ENCODE measurements around the gene KCTD13.

KCTD13 gene

GRCh38 chr16:29907973-29908372 lies 18.1 kb downstream of the KCTD13 start:
- Histone ChIP-seq H3K4me1 (ENCODE audit: control insufficient read depth in 1 of 2, insufficient read depth in 2 of 2, low read length in 2 of 2) (no peaks in the 10 kb centered on the region), H3K27me3 (ENCODE audit: control insufficient read depth in 1 of 2, insufficient read depth in 2 of 2, low read length in 2 of 2) (no peaks in the 10 kb centered on the region), H3K27ac (ENCODE audit: low read depth, low read length) (no peak overlapping the region), H3K9ac (ENCODE audit: low read depth in 1 of 2, low read length in 2 of 2) (no peak overlapping the region), H3K9me3 (ENCODE audit: control insufficient read depth in 1 of 2, low read length in 2 of 2) (no peaks in the 10 kb centered on the region), H3K36me3 (ENCODE audit: control insufficient read depth in 1 of 2, insufficient read depth in 2 of 2, low read length in 2 of 2) (peaks cover 0 to 9% of the 10 kb centered on the region in 2 donors), H3K4me3 (ENCODE audit: low read depth in 1 of 2, low read length in 2 of 2) (no peak overlapping the region)

- H3K9ac ChIP-seq (ENCODE audit: low read depth in 1 of 2, low read length in 2 of 2) = no peak overlapping the region
- H3K27ac ChIP-seq (ENCODE audit: low read depth, low read length) = no peak overlapping the region
- H3K27me3 ChIP-seq (ENCODE audit: control insufficient read depth in 1 of 2, insufficient read depth in 2 of 2, low read length in 2 of 2) = no peaks in the 10 kb centered on the region
- no peaks in the 10 kb centered on the region for H3K4me1 ChIP-seq (ENCODE audit: control insufficient read depth in 1 of 2, insufficient read depth in 2 of 2, low read length in 2 of 2)
- peaks cover 0 to 9% of the 10 kb centered on the region in 2 donors for H3K36me3 ChIP-seq (ENCODE audit: control insufficient read depth in 1 of 2, insufficient read depth in 2 of 2, low read length in 2 of 2)
- no peaks in the 10 kb centered on the region for H3K9me3 ChIP-seq (ENCODE audit: control insufficient read depth in 1 of 2, low read length in 2 of 2)
- no peak overlapping the region for H3K4me3 ChIP-seq (ENCODE audit: low read depth in 1 of 2, low read length in 2 of 2)
Measured at GRCh38 chr16:29906520-29907244, 19.3 kb downstream of the KCTD13 start.

DNA sequence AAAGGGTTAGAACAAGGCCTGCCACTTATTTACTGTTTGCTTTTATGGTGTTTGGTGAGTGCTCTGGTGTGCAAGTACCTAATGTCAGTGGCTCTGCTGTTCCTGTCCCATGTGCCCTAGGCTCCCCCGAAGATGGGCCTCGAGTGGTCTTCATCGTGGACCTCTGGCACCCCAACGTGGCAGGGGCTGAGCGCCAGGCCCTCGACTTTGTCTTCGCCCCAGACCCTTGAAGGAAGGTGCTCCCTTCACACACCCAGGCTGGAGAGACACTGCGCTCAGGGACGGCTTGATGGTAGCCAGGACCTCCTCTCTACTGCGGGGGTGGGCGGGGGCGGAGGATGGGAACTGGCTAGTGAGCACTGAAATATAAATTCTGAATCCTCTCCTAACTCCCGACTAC lies 20.4 kb downstream of the KCTD13 start:
- no peak overlapping the region for H3K4me3 ChIP-seq (ENCODE audit: low read depth in 1 of 2, low read length in 2 of 2)
- H3K9me3 ChIP-seq (ENCODE audit: control insufficient read depth in 1 of 2, low read length in 2 of 2) = no peaks in the 10 kb centered on the region
- no peak overlapping the region for H3K9ac ChIP-seq (ENCODE audit: low read depth in 1 of 2, low read length in 2 of 2)
- H3K36me3 ChIP-seq (ENCODE audit: control insufficient read depth in 1 of 2, insufficient read depth in 2 of 2, low read length in 2 of 2) = peaks cover 0 to 9% of the 10 kb centered on the region in 2 donors
- peaks cover 2% of the 10 kb centered on the region in 2 donors for H3K4me1 ChIP-seq (ENCODE audit: control insufficient read depth in 1 of 2, insufficient read depth in 2 of 2, low read length in 2 of 2)
- no peaks in the 10 kb centered on the region for H3K27me3 ChIP-seq (ENCODE audit: control insufficient read depth in 1 of 2, insufficient read depth in 2 of 2, low read length in 2 of 2)
- H3K27ac ChIP-seq (ENCODE audit: low read depth, low read length) = no peak overlapping the region

DNA sequence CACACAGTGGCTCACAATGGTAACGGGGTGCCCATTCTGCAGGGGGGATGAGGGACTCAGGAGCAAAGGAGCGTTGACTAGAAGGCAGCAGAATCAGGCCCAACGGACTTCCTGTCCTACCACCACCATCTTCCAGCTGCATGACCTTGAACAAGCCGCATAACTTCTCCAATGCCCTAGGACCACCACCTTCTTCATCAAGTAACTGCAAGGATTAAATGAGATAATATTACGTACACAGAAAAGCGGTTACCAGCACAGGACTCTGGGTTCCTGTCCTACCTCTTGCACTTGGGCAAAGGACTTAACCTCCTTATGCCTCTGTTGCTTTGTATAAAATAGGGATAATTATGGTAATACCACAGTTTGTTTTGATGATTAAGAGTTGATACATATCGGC lies 21.1 kb downstream of the KCTD13 start:
- Histone ChIP-seq H3K36me3 (ENCODE audit: control insufficient read depth in 1 of 2, insufficient read depth in 2 of 2, low read length in 2 of 2) (peaks cover 0 to 9% of the 10 kb centered on the region in 2 donors), H3K27ac (ENCODE audit: low read depth, low read length) (no peak overlapping the region), H3K9ac (ENCODE audit: low read depth in 1 of 2, low read length in 2 of 2) (no peak overlapping the region), H3K27me3 (ENCODE audit: control insufficient read depth in 1 of 2, insufficient read depth in 2 of 2, low read length in 2 of 2) (no peaks in the 10 kb centered on the region), H3K4me1 (ENCODE audit: control insufficient read depth in 1 of 2, insufficient read depth in 2 of 2, low read length in 2 of 2) (peaks cover 3 to 6% of the 10 kb centered on the region in 2 donors), H3K4me3 (ENCODE audit: low read depth in 1 of 2, low read length in 2 of 2) (no peak overlapping the region), H3K9me3 (ENCODE audit: control insufficient read depth in 1 of 2, low read length in 2 of 2) (no peaks in the 10 kb centered on the region)

DNA sequence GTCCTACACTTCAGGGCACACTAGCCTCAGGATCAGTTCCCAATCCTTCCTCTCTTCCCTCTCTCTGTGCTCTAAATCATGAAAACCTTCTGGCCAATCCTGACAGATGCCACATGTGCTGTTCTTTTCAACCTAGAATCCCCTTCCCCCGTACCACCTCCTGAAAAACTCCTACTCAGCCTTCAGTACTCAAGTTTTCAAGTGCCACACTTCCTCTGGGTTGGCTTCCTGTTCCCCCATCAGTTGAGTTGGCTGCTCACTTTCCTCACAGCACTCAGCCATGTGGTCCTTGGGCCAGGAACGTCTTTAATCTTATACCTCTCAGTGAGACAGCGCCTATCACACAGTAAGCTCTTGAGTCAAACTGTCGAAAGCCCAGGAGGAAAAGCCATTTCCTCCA lies 22.4 kb downstream of the KCTD13 start:
- Histone ChIP-seq H3K4me1 (ENCODE audit: control insufficient read depth in 1 of 2, insufficient read depth in 2 of 2, low read length in 2 of 2) (peaks cover 10% of the 10 kb centered on the region in 2 donors), H3K4me3 (ENCODE audit: low read depth in 1 of 2, low read length in 2 of 2) (no peak overlapping the region), H3K9me3 (ENCODE audit: control insufficient read depth in 1 of 2, low read length in 2 of 2) (no peaks in the 10 kb centered on the region), H3K27ac (ENCODE audit: low read depth, low read length) (no peak overlapping the region), H3K27me3 (ENCODE audit: control insufficient read depth in 1 of 2, insufficient read depth in 2 of 2, low read length in 2 of 2) (peaks cover 0 to 4% of the 10 kb centered on the region in 2 donors), H3K36me3 (ENCODE audit: control insufficient read depth in 1 of 2, insufficient read depth in 2 of 2, low read length in 2 of 2) (peaks cover 0 to 5% of the 10 kb centered on the region in 2 donors), H3K9ac (ENCODE audit: low read depth in 1 of 2, low read length in 2 of 2) (no peak overlapping the region)

DNA sequence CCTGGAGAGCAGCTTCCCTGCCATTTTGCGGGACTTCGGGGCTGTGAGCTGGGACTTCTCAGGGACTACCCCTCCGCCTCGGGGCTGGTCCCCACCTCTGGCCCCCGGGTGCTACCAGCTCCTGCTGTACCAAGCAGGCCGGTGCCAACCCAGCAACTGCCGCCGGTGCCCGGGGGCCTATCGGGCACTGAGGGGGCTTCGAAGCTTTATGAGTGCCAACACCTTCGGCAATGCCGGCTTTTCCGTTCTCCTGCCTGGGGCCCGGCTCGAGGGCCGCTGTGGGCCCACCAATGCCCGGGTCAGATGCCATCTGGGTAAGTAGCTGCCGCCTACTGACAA lies 24.4 kb downstream of the KCTD13 start:
- Histone ChIP-seq H3K4me3 (ENCODE audit: low read depth in 1 of 2, low read length in 2 of 2) (no peak overlapping the region), H3K9me3 (ENCODE audit: control insufficient read depth in 1 of 2, low read length in 2 of 2) (no peaks in the 10 kb centered on the region), H3K27me3 (ENCODE audit: control insufficient read depth in 1 of 2, insufficient read depth in 2 of 2, low read length in 2 of 2) (peaks cover 8 to 9% of the 10 kb centered on the region in 2 donors), H3K27ac (ENCODE audit: low read depth, low read length) (no peak overlapping the region), H3K4me1 (ENCODE audit: control insufficient read depth in 1 of 2, insufficient read depth in 2 of 2, low read length in 2 of 2) (peaks cover 10 to 12% of the 10 kb centered on the region in 2 donors), H3K9ac (ENCODE audit: low read depth in 1 of 2, low read length in 2 of 2) (peak overlapping the region in 1 of 2 donors; percentile 43), H3K36me3 (ENCODE audit: control insufficient read depth in 1 of 2, insufficient read depth in 2 of 2, low read length in 2 of 2) (peaks cover 0 to 2% of the 10 kb centered on the region in 2 donors)

- H3K36me3 ChIP-seq (ENCODE audit: control insufficient read depth in 1 of 2, insufficient read depth in 2 of 2, low read length in 2 of 2) = no peaks in the 10 kb centered on the region
- no peak overlapping the region for H3K27ac ChIP-seq (ENCODE audit: low read depth, low read length)
- H3K9ac ChIP-seq (ENCODE audit: low read depth in 1 of 2, low read length in 2 of 2) = peak overlapping the region; percentile 43 to 51
- no peaks in the 10 kb centered on the region for H3K9me3 ChIP-seq (ENCODE audit: control insufficient read depth in 1 of 2, low read length in 2 of 2)
- H3K27me3 ChIP-seq (ENCODE audit: control insufficient read depth in 1 of 2, insufficient read depth in 2 of 2, low read length in 2 of 2) = peaks cover 8 to 9% of the 10 kb centered on the region in 2 donors
- H3K4me1 ChIP-seq (ENCODE audit: control insufficient read depth in 1 of 2, insufficient read depth in 2 of 2, low read length in 2 of 2) = peaks cover 10 to 12% of the 10 kb centered on the region in 2 donors
- peak overlapping the region; percentile 73 to 76 for H3K4me3 ChIP-seq (ENCODE audit: low read depth in 1 of 2, low read length in 2 of 2)
Measured at GRCh38 chr16:29900888-29901606, 25.0 kb downstream of the KCTD13 start.

- peak within 1 kb of the TSS; percentile 48 to 51 for H3K9ac ChIP-seq (ENCODE audit: low read depth in 1 of 2, low read length in 2 of 2)
- peaks cover 10 to 12% of the 10 kb centered on the region in 2 donors for H3K4me1 ChIP-seq (ENCODE audit: control insufficient read depth in 1 of 2, insufficient read depth in 2 of 2, low read length in 2 of 2)
- H3K27me3 ChIP-seq (ENCODE audit: control insufficient read depth in 1 of 2, insufficient read depth in 2 of 2, low read length in 2 of 2) = peaks cover 8 to 9% of the 10 kb centered on the region in 2 donors
- H3K36me3 ChIP-seq (ENCODE audit: control insufficient read depth in 1 of 2, insufficient read depth in 2 of 2, low read length in 2 of 2) = no peaks in the 10 kb centered on the region
- peak within 1 kb of the TSS; percentile 73 to 76 for H3K4me3 ChIP-seq (ENCODE audit: low read depth in 1 of 2, low read length in 2 of 2)
- no peaks in the 10 kb centered on the region for H3K9me3 ChIP-seq (ENCODE audit: control insufficient read depth in 1 of 2, low read length in 2 of 2)
- peak within 1 kb of the TSS; percentile 50 for H3K27ac ChIP-seq (ENCODE audit: low read depth, low read length)
Measured at GRCh38 chr16:29900102-29900887, 25.7 kb downstream of the KCTD13 start, which contains the start of gene ASPHD1. Gene ASPHD1 (plus strand): TSS chr16:29900488. CDS start chr16:29900972, 484 bp downstream.

GRCh38 chr16:29899516-29900101 lies 26.4 kb downstream of the KCTD13 start, which contains the start of gene SEZ6L2:
Gene SEZ6L2 (minus strand): TSS chr16:29899550. CDS start chr16:29899019, 531 bp downstream.
- Histone ChIP-seq H3K9me3 (ENCODE audit: control insufficient read depth in 1 of 2, low read length in 2 of 2) (no peaks in the 10 kb centered on the region), H3K27ac (ENCODE audit: low read depth, low read length) (peak within 1 kb of the TSS; percentile 50), H3K9ac (ENCODE audit: low read depth in 1 of 2, low read length in 2 of 2) (peak within 1 kb of the TSS; percentile 48 to 51), H3K4me3 (ENCODE audit: low read depth in 1 of 2, low read length in 2 of 2) (peak within 1 kb of the TSS; percentile 73 to 76), H3K36me3 (ENCODE audit: control insufficient read depth in 1 of 2, insufficient read depth in 2 of 2, low read length in 2 of 2) (no peaks in the 10 kb centered on the region), H3K27me3 (ENCODE audit: control insufficient read depth in 1 of 2, insufficient read depth in 2 of 2, low read length in 2 of 2) (peaks cover 8 to 9% of the 10 kb centered on the region in 2 donors), H3K4me1 (ENCODE audit: control insufficient read depth in 1 of 2, insufficient read depth in 2 of 2, low read length in 2 of 2) (peaks cover 10 to 12% of the 10 kb centered on the region in 2 donors)
